HK-2 (cell line): ENCODE results near the gene VPS26B.
"Not testable (repeated sequence)": the region's sequence is repeated elsewhere in the genome, so short reads cannot be mapped to it uniquely, and the experiment has no call there.

Experiments used
- DNase-seq: peaks from one replicate; pipeline ENCODE4 v3.0.0-alpha.2; 2018; ENCODE audit not compliant: unreplicated experiment

The VPS26B gene

DNA sequence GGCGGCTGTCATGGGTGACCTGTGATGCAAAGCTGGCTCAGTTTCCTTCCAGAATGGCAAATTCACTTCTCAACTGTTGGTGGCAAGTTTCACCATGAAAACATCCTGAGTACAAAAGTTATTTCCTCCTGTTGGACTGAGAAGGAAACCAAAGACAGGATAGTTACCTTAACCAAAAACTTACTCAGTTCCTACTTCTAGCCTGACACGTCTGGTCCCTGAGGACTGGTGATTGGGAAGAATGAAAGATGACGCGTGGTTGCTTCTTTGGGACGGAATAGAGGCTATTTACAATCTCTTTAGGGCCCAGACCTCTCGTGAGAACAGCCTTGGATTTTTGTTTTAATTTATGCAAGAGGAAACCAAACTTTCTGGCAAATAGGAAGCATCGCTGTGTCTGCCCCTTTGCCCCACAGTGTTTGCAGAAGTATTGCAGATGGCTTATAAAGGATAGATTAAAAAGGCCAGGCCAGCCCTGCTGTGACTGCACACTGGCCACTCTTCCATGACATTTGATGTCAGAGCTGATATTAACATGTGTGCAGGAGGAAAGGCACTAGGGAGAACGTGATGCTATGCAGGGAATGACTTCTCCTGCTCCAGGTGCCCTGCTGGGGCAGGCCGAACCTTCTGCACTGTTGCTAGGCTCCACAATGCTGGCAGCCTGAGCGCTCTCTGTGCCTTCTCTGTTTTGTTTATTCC, 7.6 kb downstream of the VPS26B start:
- no peak for DNase-seq

DNA sequence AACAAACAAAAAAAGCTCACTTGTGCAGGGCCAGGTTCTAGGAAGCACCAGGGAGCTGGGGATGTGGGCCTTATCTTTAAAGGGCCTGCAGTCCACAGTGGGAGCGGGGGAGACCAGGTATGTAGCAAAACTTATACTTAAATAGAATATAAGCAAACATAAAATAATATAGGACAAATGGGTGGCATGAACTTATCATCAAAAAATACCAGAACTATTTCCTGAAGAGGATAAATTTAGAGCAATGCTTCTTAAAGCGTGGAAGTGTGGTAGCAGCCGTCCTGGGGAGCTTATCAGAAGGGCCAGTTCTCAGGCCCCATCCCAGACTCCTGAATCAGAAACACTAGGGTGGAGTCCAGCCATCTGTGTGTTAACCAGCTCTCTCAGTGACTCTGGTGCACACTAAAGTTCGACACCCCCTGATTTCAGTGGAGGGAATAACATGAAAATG, 9.3 kb downstream of the VPS26B start:
- no peak for DNase-seq

DNA sequence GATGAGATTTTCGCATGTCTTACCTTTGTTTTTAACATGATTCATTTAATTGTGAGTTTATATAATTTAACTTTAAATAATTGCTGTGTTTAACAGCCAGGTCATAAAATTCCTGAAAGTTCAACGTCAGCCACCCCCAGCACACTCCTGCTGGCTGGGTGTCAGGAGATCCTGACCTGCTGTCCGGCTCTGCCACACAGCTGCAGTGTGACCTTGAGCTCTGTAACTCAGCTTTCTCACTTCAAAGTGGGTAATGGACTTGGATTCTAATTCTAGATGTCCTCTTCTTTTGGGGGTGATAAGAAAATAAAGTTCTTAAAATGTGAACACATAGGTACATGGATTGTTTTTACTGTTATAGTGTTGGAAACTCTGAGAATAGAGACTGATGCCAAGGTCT, 10.9 kb downstream of the VPS26B start:
- DNase-seq: no peak

DNA sequence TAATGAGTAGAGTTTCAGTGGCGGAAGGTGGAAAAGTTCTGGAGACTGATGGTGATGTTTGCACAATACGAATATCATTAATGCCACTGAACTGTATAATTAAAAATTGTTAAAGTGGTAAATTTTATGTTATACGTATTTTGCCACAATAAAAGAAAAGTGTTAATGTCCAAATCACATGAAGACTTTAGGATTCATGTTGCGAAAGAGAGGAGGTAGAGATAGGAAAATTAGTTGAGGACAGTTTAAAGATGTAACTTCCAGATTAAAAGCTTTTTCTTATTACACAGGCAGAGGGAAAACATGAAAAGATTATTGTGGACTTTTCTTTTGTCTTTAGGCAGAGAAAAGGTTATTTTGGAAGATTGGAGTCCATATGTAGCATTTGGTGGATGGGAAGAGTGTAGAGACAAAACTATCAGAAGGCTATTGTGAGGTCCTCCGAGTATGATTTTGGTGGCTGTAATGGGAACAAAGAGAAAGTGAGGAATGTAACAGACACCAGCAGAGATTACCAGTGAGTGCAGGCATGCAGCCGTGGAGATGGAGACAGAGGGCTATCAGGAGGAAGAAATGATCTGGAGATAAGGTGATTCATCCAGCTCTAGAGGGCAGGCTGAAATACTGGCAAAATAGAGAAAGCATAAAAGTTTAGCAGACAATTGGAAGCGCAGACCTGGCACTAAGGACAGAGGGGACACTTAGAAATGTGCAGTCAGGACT, 12.5 kb downstream of the VPS26B start:
- no peak for DNase-seq

DNA sequence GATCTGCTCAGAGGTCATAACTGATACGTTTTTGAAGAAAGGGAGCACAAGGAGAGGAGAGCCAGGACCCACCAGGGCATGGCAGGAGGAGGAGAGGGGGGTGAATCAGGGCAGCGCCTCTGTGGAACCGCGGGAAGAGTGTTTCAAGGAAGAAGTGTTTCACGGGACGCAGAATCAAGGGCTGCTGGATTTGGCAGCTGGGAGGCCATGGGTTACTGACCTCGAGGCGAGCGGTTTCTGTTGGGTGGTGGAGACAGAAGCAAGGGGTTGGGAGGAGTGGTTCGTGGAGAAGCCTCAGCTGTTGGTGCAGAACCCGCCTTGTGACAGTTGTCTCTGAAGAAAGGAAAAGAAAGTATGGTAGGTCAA, 13.1 kb downstream of the VPS26B start:
- no peak for DNase-seq

DNA sequence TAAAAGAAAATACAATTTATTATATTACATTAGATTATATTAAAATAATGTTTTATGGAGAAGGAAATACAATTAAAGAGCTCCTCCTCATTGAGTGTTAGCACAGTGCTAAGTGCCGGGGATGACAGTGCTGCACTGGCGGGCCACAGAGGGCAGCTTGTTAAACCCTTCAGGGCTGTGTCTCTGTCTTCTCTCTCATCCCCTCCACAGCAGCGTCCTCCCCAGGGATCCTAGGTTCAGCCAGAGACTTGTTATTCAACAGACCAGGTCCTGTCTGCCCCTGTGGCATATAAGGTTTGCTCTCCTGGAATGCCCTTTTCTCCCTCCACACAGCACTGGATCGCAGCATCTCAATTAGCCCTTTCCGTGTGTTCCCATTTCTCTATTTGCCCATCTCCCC, 14.5 kb downstream of the VPS26B start:
- DNase-seq: no peak

DNA sequence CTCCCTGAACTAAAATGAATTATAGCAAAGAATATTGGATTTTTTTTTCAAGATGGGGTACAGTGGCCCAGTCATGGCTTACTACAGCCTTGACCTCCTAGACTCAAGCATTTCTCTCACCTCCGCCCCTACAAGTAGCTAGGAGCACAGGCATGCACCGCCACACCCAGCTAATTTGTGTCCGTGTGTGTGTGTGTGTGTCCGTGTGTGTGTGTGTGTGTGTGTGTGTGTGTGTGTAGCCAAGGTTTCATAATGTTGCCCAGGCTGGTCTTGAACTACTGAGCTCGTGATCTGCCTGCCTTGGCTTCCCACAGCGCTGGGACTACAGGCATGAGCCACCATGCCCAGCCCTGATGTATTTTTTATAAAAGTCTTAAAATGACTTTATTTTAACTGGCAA, 16.1 kb downstream of the VPS26B start:
- no peak for DNase-seq

DNA sequence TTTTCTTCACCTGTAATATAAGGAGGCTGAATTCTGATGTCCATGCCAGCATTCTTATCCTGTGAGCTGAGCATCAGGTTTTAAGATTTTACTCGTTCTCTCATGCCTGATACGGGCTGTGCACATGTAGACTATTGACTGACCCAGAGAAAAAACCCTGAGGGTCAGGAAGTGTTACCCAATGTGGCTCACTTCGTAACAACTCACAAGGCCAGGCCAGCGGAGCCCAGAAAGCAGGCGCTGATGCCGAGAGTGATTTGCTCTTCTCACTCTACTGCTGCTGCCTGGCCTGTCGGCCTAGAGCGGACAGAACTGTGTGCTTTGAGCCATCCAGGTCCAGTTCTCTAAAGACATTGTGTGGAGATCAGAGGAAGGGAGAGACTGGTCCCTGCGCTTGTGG, 17.9 kb downstream of the VPS26B start:
- no peak for DNase-seq

DNA sequence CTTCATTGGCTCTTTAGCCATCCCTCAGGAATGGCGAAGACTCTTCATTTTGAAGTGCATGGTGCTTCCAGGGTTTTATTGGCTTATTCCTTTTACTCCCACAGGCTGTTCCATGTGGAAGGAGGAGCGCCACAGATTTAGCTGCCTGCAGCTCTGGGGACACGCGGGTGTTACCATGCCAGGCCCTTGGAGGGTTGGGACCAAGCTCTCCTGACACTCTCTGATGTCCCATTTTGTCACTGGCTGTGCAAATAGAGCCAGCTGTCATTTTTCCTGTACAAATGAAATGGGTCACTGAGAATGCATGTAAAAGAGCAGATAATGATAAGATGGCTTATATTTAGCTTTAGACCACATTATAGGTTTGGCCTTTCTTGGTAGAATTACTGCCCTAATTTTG, 19.4 kb downstream of the VPS26B start:
- DNase-seq: no peak

DNA sequence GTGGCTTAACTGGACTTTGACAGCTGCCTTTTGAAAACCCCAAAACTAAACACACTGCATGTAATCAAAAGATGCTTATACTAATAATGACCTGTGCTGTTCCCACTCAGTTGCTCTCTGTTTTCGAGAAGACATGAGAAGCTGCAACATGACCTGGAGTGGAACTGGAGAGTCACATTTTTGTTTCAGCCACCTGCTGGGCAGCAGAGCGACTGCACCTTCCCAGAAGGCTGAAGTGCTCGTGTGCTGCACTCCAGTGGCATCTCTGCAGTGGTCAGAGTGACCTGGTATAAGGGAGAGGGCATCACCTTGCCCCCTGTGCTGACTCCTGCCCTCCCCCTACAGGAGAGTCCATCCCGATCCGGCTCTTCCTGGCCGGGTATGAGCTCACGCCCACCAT, 20.1 kb downstream of the VPS26B start:
- peak; percentile 14 for DNase-seq

DNA sequence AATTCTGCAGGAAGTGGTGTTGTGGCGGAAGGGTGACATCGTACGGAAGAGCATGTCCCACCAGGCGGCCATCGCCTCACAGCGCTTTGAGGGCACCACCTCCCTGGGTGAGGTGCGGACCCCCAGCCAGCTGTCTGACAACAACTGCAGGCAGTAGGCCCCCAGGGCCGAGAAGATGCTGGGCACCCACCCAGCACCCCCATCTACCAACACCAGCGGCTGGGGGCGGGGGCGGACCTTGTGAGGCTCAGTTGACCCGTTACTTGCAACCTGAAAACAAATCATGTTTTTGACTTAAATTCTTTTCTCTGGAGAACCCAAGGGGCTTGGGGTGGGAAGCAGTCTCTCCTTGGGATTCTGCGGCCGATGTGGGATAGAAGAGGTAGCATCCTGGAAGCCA, 21.0 kb downstream of the VPS26B start:
- no peak for DNase-seq

DNA sequence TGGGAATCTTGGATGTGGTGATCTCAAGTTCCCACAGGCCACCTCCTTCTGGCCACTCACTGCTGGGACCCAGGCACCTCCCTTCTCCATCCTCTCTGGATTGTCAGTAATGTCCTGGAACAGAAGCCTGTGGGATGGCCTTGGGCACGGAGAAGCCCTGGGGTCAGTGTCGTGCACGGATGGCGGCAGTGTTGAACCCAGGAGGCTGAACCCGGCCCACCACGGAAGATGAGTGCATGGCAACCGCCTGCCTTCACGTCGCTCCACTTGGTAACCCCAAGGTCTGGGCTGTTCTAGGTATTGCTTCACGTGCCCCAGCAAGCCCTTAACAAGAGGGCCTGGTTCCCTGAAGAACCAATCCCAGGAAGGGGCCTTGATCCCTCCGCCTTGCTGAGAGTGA, 21.6 kb downstream of the VPS26B start:
- DNase-seq: no peak

DNA sequence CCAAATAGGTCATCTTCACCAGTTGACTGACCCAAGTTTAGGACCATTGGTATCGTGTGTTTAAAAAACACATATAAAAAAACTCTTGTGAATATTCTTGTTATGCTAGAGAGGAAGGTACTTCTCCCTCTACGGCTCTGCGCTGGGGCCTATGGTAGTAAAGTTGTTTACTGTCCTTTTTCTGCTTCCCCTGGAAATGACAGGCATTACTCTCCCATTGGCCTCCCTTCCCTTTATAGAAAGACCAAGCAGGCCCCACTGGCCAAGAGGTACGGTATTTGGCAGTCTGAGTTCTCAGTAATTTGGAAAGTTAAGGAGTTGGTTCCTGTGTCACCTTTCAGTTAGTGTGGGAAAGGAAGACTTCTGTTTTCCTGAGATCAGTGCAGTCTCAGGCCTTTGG, 22.2 kb downstream of the VPS26B start:
- no peak for DNase-seq

DNA sequence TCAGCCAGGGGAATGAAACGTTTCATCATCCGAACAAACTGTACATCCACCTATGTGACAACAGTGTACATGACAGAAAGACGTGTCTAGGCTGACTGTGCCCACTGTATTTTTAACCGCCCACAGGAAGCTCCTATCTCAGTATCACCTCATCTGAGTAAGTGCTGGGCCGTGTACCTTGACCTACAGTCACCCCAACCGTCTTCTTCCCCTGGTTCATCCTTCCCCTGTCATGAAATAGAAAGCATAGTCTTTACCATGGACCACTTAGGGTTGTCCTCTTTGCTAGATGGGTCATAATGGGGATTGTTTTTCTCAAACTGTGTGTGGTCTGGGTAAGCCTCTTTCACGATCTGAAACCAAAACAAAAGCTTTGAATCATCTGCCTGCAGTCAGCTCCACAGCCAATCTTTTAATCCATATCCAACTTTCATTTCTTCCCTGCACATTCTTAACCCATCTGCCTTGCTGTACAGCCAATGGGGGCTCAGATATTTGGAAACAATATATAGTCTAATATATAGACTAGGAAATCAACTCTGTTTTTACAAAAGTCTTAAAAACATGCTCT, 24.5 kb downstream of the VPS26B start:
- no peak for DNase-seq

DNA sequence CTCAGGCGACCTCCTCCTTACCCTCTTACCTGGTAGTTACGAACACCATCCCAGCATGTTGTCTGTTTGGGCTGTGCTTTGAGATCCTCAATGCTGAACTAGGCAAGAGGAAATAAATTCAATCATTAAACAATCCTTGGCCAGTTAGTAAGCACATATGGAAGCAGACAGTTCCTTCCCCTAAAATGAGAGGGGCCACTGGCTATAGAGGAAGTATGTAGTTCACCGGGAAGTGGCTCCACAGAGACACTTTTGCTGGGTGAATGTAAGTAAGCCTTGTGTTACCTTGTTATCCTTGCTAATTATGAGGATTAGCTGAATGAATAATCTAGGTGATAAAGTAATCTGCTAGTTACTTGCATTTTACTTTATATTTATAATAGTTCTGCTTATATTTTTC, 25.8 kb downstream of the VPS26B start:
- no peak for DNase-seq

DNA sequence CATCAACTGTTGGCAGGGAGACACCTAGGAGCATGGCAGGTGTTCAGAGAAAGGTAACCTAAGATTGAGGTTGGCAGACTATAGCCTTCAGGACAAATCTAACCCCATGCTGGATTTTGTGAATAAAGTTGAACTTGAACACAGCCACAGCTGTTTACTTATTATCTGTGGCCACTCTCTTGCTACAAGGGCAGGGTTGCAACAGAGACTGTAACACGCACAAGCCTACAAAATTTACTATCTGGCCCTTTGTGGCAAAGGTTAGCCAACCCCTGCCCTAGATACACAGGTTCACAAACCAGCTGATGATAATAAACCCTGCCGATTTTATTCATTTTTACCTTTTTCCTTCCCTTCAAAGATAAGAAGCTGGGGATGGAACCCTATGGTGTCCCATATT, 26.2 kb downstream of the VPS26B start:
- no peak for DNase-seq

DNA sequence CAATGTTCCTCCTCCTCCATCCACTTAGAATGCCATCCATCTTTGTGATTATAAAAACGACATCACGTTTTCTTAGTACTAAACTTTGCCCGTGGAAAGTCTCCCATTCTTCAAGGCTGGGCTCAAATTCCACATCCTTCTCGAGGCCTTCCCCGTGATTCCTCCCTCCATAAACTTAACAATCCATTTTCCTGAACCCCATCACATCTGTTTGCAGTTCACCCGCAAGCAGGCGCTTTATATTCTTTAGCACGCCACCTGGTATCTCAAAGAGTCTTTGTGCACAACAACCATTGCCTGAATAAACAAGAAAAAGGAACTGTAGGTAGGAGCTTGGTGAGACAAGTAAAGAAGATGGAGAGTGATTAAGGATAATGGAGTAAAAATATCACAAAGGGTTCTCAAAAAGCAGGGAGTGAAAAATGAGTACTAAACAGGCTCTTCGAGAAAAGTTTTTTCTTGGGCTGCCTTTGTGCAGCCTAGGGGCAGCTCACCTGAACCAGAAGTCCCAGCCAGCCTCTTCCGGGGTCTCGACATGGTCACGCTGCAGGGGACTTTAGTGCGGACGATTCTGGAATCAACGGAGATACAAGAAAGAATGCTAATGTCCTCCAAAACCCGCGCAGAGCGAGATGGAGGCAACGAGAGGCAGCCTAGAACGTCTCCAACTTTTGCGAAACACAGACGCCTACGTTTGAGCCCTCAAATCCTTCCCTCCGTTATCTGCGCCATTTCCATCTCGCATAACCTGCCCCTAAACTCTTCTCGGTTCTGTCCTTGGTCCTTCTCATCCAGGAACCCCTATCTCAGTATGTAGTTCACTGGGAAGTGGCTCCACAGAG, 28.1 kb downstream of the VPS26B start:
- no peak for DNase-seq

DNA sequence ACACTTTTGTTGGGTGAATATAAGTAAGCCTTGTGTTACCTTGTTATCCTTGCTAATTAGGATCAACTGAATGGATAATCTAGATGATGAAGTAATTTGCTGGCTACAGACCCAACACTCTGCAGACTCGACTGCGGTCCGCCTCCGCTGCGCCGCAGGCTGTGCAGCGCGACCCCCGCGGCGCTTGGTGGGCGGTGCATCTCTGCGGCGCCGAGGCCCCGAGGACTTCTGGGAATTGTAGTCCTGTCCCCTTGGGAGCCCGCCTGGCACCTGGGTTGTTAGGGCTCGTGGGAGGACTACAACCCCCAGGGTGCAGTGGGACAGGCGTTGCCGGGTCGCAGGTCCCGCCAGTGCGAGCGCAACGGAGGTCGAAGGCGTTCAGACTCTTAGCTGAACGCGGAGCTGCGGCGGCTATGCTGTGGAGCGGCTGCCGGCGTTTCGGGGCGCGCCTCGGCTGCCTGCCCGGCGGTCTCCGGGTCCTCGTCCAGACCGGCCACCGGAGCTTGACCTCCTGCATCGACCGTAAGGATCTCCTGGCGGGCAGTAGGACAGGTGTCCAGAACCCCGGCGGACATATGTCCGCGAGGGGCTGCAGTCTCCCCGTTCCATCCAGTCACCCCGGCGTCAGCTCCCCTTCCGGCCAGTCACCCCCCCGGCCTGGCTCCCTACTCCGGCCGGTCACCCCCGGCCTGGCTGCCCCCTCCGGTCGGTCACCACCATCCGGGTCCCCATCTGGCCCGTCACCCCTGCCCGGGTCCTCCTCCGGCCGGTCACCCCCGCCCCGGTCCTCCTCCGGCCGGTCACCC, 28.9 kb downstream of the VPS26B start, which contains the start of the genes ACAD8 and THYN1:
ACAD8 (plus strand) TSS at position 381 of the 806 bp plus-strand sequence; CDS start at position 414, 33 bp downstream.
THYN1 (minus strand) TSS at position 165 of the 806 bp plus-strand sequence. CDS start 470 bp downstream, outside the sequence.
- DNase-seq: peak; percentile 89

DNA sequence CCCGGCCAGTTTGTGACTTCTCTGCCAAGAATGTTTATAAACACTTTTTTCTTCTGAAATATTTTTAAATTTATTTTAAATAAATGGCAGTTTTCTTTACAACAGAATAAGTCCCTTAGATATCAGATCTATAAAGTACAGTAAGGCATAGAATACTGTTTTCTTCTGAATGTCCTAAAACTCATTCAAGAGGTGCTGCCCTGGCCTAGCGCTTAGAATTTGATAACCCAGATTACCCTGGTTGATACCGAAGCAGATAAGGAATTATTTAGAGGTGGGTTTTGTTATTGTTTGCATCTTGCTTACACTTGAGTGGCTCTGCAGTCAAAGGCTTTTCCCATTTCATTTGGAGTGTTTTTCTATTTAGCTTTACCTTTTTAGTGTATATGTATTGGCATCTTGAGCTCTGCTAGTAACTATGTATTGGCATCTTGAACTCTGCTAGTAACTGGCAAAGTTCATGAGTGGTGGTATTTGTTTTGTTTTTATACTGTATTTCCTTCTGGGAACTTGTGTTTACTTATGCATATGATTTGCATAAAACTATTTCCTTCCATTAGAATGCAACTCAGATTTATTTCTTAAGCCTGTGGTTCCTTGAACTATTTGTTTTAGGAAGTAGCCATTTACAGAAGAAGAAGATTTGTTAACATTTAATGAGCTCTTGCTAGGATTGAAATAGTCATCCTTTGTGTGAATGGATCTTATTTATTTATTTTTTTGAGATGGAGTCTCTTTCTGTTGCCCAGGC, 30.1 kb downstream of the VPS26B start:
- DNase-seq: no peak

DNA sequence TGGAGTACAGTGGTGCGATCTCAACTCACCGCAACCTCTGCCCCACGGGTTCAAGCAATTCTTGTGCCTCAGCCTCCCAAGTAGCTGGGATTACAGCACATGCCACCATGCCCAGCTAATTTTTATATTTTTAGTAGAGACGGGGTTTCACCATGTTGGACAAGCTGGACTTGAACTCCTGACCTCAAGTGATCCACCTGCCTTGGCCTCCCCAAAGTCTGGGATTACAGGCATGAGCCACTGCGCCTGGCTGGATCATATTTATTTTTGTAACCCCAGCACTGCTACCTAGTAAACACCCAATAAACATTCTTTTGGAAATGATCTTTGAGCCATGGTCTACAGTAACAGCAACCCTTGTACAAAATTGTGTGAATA, 30.7 kb downstream of the VPS26B start:
- not testable (repeated sequence) for DNase-seq

DNA sequence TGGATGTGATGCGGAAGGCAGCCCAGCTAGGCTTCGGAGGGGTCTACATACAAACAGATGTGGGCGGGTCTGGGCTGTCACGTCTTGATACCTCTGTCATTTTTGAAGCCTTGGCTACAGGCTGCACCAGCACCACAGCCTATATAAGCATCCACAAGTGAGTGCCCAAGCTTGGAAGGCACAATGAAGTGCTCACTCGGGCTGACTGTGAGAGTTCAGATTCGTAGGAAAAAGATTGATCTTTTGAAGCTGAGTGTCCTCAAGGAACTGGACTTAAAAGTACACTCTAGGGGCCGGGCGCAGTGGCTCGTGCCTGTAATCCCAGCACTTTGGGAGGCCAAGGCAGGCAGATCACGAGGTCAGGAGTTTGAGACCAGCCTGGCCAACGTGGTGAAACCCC, 32.6 kb downstream of the VPS26B start:
- DNase-seq: no peak
